K562 (cell line): ENCODE results near the gene CNIH4. TPM values are rescaled to one million over a fixed set of nuclear protein-coding genes. Genes with fewer than 3 reads are reported as not detected.

ENCODE experiments used
- ATF1 ChIP-seq, 2 experiments: fragments of 450-650 bp in 1 of 2; IDR thresholded peaks; 2 replicates each; pipeline ENCODE4 v1.6.1; 2016; ENCODE audit warnings: missing compliant biosample characterization in 1 of 2, missing genetic modification characterization in 1 of 2
- CREB1 ChIP-seq, 2 experiments: sonication (generic) in 1 of 2; formaldehyde crosslinking in 1 of 2; IDR thresholded peaks; 2 replicates each; pipeline versions ENCODE4 v1.6.1 to v1.8.0; 2012 to 2022; ENCODE audit warnings: inconsistent platforms in 1 of 2, mild to moderate bottlenecking in 1 of 2, missing genetic modification reagents in 1 of 2, moderate library complexity in 1 of 2
- EP300 ChIP-seq: IDR thresholded peaks from 2 replicates; pipeline ENCODE4 v1.6.1; 2012; ENCODE audit warnings: low read length, improper control_type of control experiment
- HDAC2 ChIP-seq: fragments of 450-650 bp; IDR thresholded peaks from 2 replicates; pipeline ENCODE4 v1.6.1; 2016; ENCODE audit warnings: mild to moderate bottlenecking
- KDM1A ChIP-seq, 2 experiments: fragments of 450-650 bp; IDR thresholded peaks; 2 replicates each; pipeline ENCODE4 v1.6.1; 2016; ENCODE audit warnings: mild to moderate bottlenecking in 2 of 2
- KDM4B ChIP-seq, 2 experiments: fragments of 450-650 bp in 1 of 2; sonication (generic) in 1 of 2; IDR thresholded peaks; 2 replicates each; pipeline ENCODE4 v1.6.1; 2016 to 2017; ENCODE audit warnings: borderline replicate concordance in 2 of 2, antibody characterized with exemption in 1 of 2, low read depth in 1 of 2, mild to moderate bottlenecking in 1 of 2
- KLF16 ChIP-seq: IDR thresholded peaks from 2 replicates; pipeline ENCODE4 v1.6.1; 2016; ENCODE audit warnings: antibody characterized with exemption
- L3MBTL2 ChIP-seq: fragments of 450-650 bp; IDR thresholded peaks from 2 replicates; pipeline ENCODE4 v1.6.1; 2016; ENCODE audit warnings: mild to moderate bottlenecking, moderate library complexity
- MBD2 ChIP-seq: sonication (generic); IDR thresholded peaks from 2 replicates; pipeline ENCODE4 v1.6.1; 2016; ENCODE audit warnings: low read depth, borderline replicate concordance
- MEF2D ChIP-seq: conservative IDR thresholded peaks from 2 replicates; pipeline ENCODE4 v1.6.1; 2016; ENCODE audit warnings: low read depth, missing genetic modification characterization, missing compliant biosample characterization
- SMARCC2 ChIP-seq: fragments of 450-650 bp; IDR thresholded peaks from 2 replicates; pipeline ENCODE4 v1.6.1; 2017; ENCODE audit warnings: antibody characterized with exemption, moderate library complexity, mild to moderate bottlenecking, low read depth
- SOX6 ChIP-seq: fragments of 450-650 bp; IDR thresholded peaks from 2 replicates; pipeline ENCODE4 v1.6.1; 2014; ENCODE audit warnings: mild to moderate bottlenecking
- TCF3 ChIP-seq: sonication (generic); formaldehyde crosslinking; IDR thresholded peaks from 2 replicates; pipeline ENCODE4 v1.4.0; 2020; ENCODE audit warnings: mild to moderate bottlenecking, missing genetic modification reagents
- ZNF384 ChIP-seq: IDR thresholded peaks from 2 replicates; pipeline ENCODE4 v1.6.1; 2012; ENCODE audit warnings: low read depth, low read length, improper control_type of control experiment
- ZSCAN29 ChIP-seq: fragments of 450-650 bp; IDR thresholded peaks from 2 replicates; pipeline ENCODE4 v1.6.1; 2017
- polyA plus RNA-seq, 8 experiments: library from polyadenylated mRNA; depleted of rRNA in 4 of 8; stranded (reverse) in 5 of 8; unstranded in 3 of 8; fragments of >200 nt; fragmentation: Nextera tagmentation in 2 of 8; fragmentation: Illumina TruSeq in 1 of 8; extraction: Ambion mirVana in 2 of 8; extraction: Trizol in 1 of 8; gene quantifications; 2 replicates each; pipeline versions ENCODE4 v1.2.1 to v1.2.3, GENCODE V29; 2011 to 2014; ENCODE audit warnings: inconsistent platforms in 1 of 8, missing spikeins in 1 of 8
- total RNA-seq, 7 experiments: library from RNA; depleted of rRNA in 6 of 7; stranded (reverse); fragments of >200 nt in 6 of 7; fragmentation: Illumina TruSeq in 2 of 7; extraction: Trizol in 2 of 7; gene quantifications; 2 replicates each; pipeline versions ENCODE4 v1.2.1 to v1.2.3, GENCODE V29; 2011 to 2021; ENCODE audit warnings: low replicate concordance in 1 of 7
- TF ChIP-seq, protein P1 (sequence below), 2 experiments: IDR thresholded peaks; 2 replicates each; pipeline ENCODE4 v1.6.1; 2011; ENCODE audit warnings: borderline replicate concordance in 1 of 2, control low read depth in 1 of 2, low read depth in 1 of 2, low read length in 1 of 2, mild to moderate bottlenecking in 1 of 2, mixed read lengths in 1 of 2, moderate library complexity in 1 of 2; ENCODE audit not compliant: insufficient read depth in 1 of 2, insufficient read length in 1 of 2, poor library complexity in 1 of 2, severe bottlenecking in 1 of 2; ENCODE audit errors: extremely low read depth in 1 of 2
- TF ChIP-seq, protein P2 (sequence below): fragments of 200-800 bp; sonication (Bioruptor generic); IDR thresholded peaks from 2 replicates; pipeline ENCODE4 v1.6.1; 2017; ENCODE audit warnings: missing genetic modification characterization, missing compliant biosample characterization
- TF ChIP-seq, protein P3 (sequence below), 2 experiments: fragments of 150-350 bp in 1 of 2; IDR thresholded peaks; 2 replicates each; pipeline ENCODE4 v1.6.1; 2012 to 2016; ENCODE audit warnings: low read depth in 2 of 2, low read length in 2 of 2, mild to moderate bottlenecking in 1 of 2, moderate library complexity in 1 of 2

CNIH4 gene
- total and polyA plus RNA-seq, 9 of the 15 experiments (the other 6 are each of a cell fraction or from before 2014, with no cell fraction given), result 41.3 to 266 (median 61.1) TPM

DNA sequence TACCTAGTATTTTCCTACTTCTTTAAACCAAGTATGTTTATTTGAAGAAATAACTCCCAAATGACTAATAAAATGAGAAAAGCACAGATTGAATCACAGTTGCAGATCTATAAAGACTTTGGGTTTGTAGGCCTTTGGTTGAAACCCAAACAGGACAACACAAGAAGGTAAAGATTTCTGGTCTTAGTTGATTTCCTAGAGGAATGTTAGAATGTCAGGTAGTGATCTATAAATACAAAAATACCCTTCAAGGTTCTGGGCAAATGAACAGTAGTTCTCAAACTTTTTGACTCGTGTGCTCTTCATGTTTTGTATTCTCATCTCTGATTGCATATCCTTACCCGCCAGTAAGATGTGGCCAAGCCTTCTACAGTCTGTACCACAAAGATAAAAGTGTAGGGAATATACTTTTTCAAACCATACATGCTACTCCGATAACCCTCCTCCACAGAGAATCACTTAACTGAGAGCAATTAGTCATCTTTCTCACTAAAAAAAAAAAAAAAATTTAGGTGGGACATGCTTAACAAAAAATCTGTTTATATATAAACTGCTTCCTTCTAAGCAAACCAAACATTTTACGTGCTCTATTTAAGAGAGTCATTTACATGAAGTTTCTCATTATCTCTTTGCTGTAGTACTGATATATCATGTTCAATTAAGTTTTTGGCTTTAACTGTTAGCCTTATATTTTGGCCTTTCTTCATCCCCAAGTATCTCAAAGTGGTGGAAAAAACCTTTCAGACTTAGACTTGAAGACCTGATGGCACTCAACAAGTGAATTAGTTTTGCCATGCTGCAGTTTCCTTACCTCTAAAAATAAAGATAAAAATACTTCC, 36.0 kb downstream of the CNIH4 start (continued):
- TF ChIP-seq CREB1 (IDR thresholded peaks at IDR 0.05), result peak; percentile 68; the same call in 1 of the 2 replicates
- TF ChIP-seq CREB1 (CRISPR knock-in tag; IDR thresholded peaks at IDR 0.05), result no peak
- TF ChIP-seq EP300, result peak; percentile 89
- TF ChIP-seq MEF2D (tag), result no peak
- peak; percentile 97 to 98 for TF ChIP-seq KDM1A (IDR thresholded peaks at IDR 0.05)
- TF ChIP-seq MBD2, result 0 out of 2 replicates have a peak, but pooled peaks have one; percentile 41
- no peak for TF ChIP-seq ATF1 (CRISPR knock-in tag; IDR thresholded peaks at IDR 0.05)
- TF ChIP-seq ATF1 (tag; IDR thresholded peaks at IDR 0.05), result peak; percentile 34; the same call in 1 of the 2 replicates
- TF ChIP-seq KDM4B (IDR thresholded peaks at IDR 0.05; ENCODE audit: borderline replicate concordance in 2 of 2, low read depth in 1 of 2), result no peak
- TF ChIP-seq, protein P1, sequence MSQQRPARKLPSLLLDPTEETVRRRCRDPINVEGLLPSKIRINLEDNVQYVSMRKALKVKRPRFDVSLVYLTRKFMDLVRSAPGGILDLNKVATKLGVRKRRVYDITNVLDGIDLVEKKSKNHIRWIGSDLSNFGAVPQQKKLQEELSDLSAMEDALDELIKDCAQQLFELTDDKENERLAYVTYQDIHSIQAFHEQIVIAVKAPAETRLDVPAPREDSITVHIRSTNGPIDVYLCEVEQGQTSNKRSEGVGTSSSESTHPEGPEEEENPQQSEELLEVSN (IDR thresholded peaks at IDR 0.05; ENCODE audit: borderline replicate concordance in 1 of 2, extremely low read depth in 1 of 2, insufficient read depth in 1 of 2, insufficient read length in 1 of 2, low read depth in 1 of 2, low read length in 1 of 2, poor library complexity in 1 of 2, severe bottlenecking in 1 of 2), result peak in 1 of 2 experiments; percentile 28
- TF ChIP-seq L3MBTL2, result peak; percentile 51; the same call in 1 of the 2 replicates
- peak; percentile 86 for TF ChIP-seq SOX6
- TF ChIP-seq TCF3 (CRISPR knock-in tag), result peak; percentile 96
- peak; percentile 91 for TF ChIP-seq KLF16
- peak; percentile 85 for TF ChIP-seq SMARCC2
- TF ChIP-seq, protein P2, sequence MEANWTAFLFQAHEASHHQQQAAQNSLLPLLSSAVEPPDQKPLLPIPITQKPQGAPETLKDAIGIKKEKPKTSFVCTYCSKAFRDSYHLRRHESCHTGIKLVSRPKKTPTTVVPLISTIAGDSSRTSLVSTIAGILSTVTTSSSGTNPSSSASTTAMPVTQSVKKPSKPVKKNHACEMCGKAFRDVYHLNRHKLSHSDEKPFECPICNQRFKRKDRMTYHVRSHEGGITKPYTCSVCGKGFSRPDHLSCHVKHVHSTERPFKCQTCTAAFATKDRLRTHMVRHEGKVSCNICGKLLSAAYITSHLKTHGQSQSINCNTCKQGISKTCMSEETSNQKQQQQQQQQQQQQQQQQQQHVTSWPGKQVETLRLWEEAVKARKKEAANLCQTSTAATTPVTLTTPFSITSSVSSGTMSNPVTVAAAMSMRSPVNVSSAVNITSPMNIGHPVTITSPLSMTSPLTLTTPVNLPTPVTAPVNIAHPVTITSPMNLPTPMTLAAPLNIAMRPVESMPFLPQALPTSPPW (CRISPR knock-in tag), result peak; percentile 57
- TF ChIP-seq, protein P3, sequence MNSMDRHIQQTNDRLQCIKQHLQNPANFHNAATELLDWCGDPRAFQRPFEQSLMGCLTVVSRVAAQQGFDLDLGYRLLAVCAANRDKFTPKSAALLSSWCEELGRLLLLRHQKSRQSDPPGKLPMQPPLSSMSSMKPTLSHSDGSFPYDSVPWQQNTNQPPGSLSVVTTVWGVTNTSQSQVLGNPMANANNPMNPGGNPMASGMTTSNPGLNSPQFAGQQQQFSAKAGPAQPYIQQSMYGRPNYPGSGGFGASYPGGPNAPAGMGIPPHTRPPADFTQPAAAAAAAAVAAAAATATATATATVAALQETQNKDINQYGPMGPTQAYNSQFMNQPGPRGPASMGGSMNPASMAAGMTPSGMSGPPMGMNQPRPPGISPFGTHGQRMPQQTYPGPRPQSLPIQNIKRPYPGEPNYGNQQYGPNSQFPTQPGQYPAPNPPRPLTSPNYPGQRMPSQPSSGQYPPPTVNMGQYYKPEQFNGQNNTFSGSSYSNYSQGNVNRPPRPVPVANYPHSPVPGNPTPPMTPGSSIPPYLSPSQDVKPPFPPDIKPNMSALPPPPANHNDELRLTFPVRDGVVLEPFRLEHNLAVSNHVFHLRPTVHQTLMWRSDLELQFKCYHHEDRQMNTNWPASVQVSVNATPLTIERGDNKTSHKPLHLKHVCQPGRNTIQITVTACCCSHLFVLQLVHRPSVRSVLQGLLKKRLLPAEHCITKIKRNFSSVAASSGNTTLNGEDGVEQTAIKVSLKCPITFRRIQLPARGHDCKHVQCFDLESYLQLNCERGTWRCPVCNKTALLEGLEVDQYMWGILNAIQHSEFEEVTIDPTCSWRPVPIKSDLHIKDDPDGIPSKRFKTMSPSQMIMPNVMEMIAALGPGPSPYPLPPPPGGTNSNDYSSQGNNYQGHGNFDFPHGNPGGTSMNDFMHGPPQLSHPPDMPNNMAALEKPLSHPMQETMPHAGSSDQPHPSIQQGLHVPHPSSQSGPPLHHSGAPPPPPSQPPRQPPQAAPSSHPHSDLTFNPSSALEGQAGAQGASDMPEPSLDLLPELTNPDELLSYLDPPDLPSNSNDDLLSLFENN (IDR thresholded peaks at IDR 0.05; ENCODE audit: low read depth in 2 of 2, low read length in 2 of 2), result peak in 1 of 2 experiments; percentile 94; a peak in 2 of 4 replicates
- TF ChIP-seq ZNF384, result peak; percentile 97
- TF ChIP-seq ZSCAN29, result no peak
- TF ChIP-seq HDAC2, result peak; percentile 95
